Fibroblast of lung (primary cell): ENCODE results near the gene ARHGAP5.

Experiments
- EZH2 ChIP-seq: IDR thresholded peaks from 2 replicates; pipeline ENCODE4 v1.5.1; 2012; ENCODE audit warnings: low read length, control low read depth, mild to moderate bottlenecking; ENCODE audit errors: missing control alignments
- TF ChIP-seq, protein P1 (sequence below), 2 donors: IDR thresholded peaks in 1 of 2; conservative IDR thresholded peaks in 1 of 2; 1 replicate in 1 of 2; 2 replicates in 1 of 2; pipeline ENCODE4 v1.5.1; 2011 to 2012; ENCODE audit warnings: low read length in 2 of 2, control low read depth in 1 of 2, inconsistent platforms in 1 of 2, low read depth in 1 of 2, mild to moderate bottlenecking in 1 of 2

DNA sequence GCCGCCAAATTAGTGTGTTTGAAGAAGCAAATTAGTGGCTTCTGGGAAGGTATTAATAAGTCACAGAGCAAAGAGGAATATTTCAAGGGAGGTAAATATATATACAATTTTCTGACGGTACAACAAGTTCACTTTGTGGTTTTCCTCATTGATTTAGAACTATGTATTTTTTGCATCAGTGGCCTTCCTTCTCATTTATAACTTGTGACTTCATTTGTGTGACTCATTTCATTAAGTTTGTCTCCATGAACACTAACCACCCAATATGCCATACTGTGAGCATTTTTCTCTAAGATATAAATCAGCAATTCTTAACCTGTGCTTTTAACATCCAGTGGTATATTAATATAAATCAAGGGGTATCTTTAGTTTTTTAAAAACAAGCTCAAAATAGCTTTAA lies 29.3 kb upstream of the ARHGAP5 start:
- TF ChIP-seq, protein P1, sequence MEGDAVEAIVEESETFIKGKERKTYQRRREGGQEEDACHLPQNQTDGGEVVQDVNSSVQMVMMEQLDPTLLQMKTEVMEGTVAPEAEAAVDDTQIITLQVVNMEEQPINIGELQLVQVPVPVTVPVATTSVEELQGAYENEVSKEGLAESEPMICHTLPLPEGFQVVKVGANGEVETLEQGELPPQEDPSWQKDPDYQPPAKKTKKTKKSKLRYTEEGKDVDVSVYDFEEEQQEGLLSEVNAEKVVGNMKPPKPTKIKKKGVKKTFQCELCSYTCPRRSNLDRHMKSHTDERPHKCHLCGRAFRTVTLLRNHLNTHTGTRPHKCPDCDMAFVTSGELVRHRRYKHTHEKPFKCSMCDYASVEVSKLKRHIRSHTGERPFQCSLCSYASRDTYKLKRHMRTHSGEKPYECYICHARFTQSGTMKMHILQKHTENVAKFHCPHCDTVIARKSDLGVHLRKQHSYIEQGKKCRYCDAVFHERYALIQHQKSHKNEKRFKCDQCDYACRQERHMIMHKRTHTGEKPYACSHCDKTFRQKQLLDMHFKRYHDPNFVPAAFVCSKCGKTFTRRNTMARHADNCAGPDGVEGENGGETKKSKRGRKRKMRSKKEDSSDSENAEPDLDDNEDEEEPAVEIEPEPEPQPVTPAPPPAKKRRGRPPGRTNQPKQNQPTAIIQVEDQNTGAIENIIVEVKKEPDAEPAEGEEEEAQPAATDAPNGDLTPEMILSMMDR (conservative IDR thresholded peaks at IDR 0.05 in 1 of 2, IDR thresholded peaks at IDR 0.05 in 1 of 2; ENCODE audit: low read depth in 1 of 2, low read length in 2 of 2), result no peak
- TF ChIP-seq EZH2, result no peak
